OCI-LY7 (cell line): ENCODE results near the gene LAMP5. TPM values are rescaled to one million over a fixed set of nuclear protein-coding genes. Genes with fewer than 3 reads are reported as not detected.

ENCODE experiments used
- BruUV-seq: library from RNA; stranded (reverse); fragments of 400-500 nt; replicated peaks from 2 replicates; lab custom pipeline; 2021; lab: Mats Ljungman, UMichigan
- CTCF ChIA-PET: fragments of 300-600 bp; sonication (Branson Sonifier 250); formaldehyde crosslinking; loops from one replicate; lab custom pipeline; 2022; ENCODE audit warnings: antibody characterized with exemption; ENCODE audit not compliant: unreplicated experiment; lab: Charles Lee
- POLR2A ChIA-PET: fragments of 300-600 bp; sonication (Branson Sonifier 250); formaldehyde crosslinking; loops from one replicate; lab custom pipeline; 2022; ENCODE audit warnings: antibody characterized with exemption; lab: Charles Lee
- DNase-seq: peaks from one replicate; pipeline ENCODE4 v3.0.0-alpha.2; 2015; ENCODE audit warnings: low spot score
- H2AFZ ChIP-seq: fragments of 200-600 bp; sonication (generic), shearing (Covaris generic); 2 replicates; pipeline ENCODE4 v1.6.1; 2014; ENCODE audit warnings: mild to moderate bottlenecking, antibody characterized with exemption, low read length, moderate library complexity
- H3K27ac ChIP-seq: fragments of 200-600 bp; sonication (generic); 2 replicates; pipeline ENCODE4 v1.5.1; 2014; ENCODE audit warnings: mixed run types, low read depth, mild to moderate bottlenecking, moderate library complexity, low read length, inconsistent platforms; ENCODE audit not compliant: poor library complexity, severe bottlenecking
- H3K36me3 ChIP-seq: fragments of 200-600 bp; sonication (generic); 2 replicates; pipeline ENCODE4 v1.6.1; 2014; ENCODE audit warnings: mild to moderate bottlenecking, antibody characterized with exemption, low read length, moderate library complexity, mixed read lengths; ENCODE audit not compliant: insufficient read depth
- H3K4me1 ChIP-seq: fragments of 200-600 bp; sonication (generic); 2 replicates; pipeline ENCODE4 v1.5.1; 2014; ENCODE audit warnings: mild to moderate bottlenecking, low read length; ENCODE audit not compliant: insufficient read depth, poor library complexity, severe bottlenecking
- H3K4me2 ChIP-seq: fragments of 200-600 bp; sonication (generic); 2 replicates; pipeline ENCODE4 v1.6.1; 2014; ENCODE audit warnings: mild to moderate bottlenecking, low read length
- H3K4me3 ChIP-seq: fragments of 200-600 bp; sonication (generic); 2 replicates; pipeline ENCODE4 v1.5.1; 2014; ENCODE audit warnings: mild to moderate bottlenecking, low read depth, low read length; ENCODE audit not compliant: poor library complexity, severe bottlenecking
- H3K79me2 ChIP-seq: fragments of 200-600 bp; sonication (generic); 2 replicates; pipeline ENCODE4 v1.6.1; 2016; ENCODE audit warnings: low read depth, mild to moderate bottlenecking, low read length, moderate library complexity, mixed read lengths; ENCODE audit not compliant: insufficient read depth
- H3K9me2 ChIP-seq: fragments of 200-600 bp; sonication (generic); 2 replicates; pipeline ENCODE4 v1.6.1; 2016; ENCODE audit warnings: mild to moderate bottlenecking, low read length, mixed read lengths; ENCODE audit not compliant: insufficient read depth
- H3K9me3 ChIP-seq: fragments of 200-600 bp; sonication (generic); 2 replicates; pipeline ENCODE4 v1.6.1; 2014; ENCODE audit warnings: mild to moderate bottlenecking, mixed run types, low read length, mixed read lengths
- H4K20me1 ChIP-seq: fragments of 200-600 bp; sonication (generic); 2 replicates; pipeline ENCODE4 v1.6.1; 2014; ENCODE audit warnings: mild to moderate bottlenecking, antibody characterized with exemption, low read length, moderate library complexity, mixed read lengths; ENCODE audit not compliant: insufficient read depth
- EZH2phosphoT487 ChIP-seq: fragments of 200-600 bp; sonication (generic); IDR thresholded peaks from 2 replicates; pipeline ENCODE4 v1.6.1; 2018; ENCODE audit warnings: low read depth, borderline replicate concordance, mild to moderate bottlenecking, mixed run types, antibody characterized with exemption, low read length, moderate library complexity, mixed read lengths
- intact Hi-C: fragments of 100-400 bp; cut with micrococcal nuclease; formaldehyde crosslinking; loops from one replicate; pipeline ENCODE4 v1.10.0; 2022; ENCODE audit not compliant: unreplicated experiment
- total RNA-seq, 2 experiments: library from RNA; depleted of rRNA in 1 of 2; stranded (reverse); fragments of >200 nt in 1 of 2; shearing (Covaris generic) in 1 of 2; gene quantifications; 2 replicates each; pipeline ENCODE4 v1.2.3, GENCODE V29; 2014 to 2022
- TF ChIP-seq, protein P1 (sequence below): fragments of 200-600 bp; sonication (generic); conservative IDR thresholded peaks from 2 replicates; pipeline ENCODE4 v1.5.1; 2014; ENCODE audit warnings: mild to moderate bottlenecking, antibody characterized with exemption, low read length, moderate library complexity, mixed read lengths

The LAMP5 gene
- total RNA-seq, 2 experiments from 2014 or later = not detected

GRCh38 chr20:9573335-9574151, 59.2 kb downstream of the LAMP5 start:
- Histone ChIP-seq H3K9me3 (no peaks in the 10 kb centered on the region), H3K4me3 (no peak overlapping the region), H3K9me2 (no peaks in the 10 kb centered on the region), H3K36me3 (no peaks in the 10 kb centered on the region), H2AFZ (no peak overlapping the region), H3K79me2 (no peaks in the 10 kb centered on the region), H3K4me2 (no peak overlapping the region), H3K4me1 (no peaks in the 10 kb centered on the region), H3K27ac (no peak overlapping the region), H4K20me1 (no peaks in the 10 kb centered on the region)
- TF ChIP-seq, protein P1, sequence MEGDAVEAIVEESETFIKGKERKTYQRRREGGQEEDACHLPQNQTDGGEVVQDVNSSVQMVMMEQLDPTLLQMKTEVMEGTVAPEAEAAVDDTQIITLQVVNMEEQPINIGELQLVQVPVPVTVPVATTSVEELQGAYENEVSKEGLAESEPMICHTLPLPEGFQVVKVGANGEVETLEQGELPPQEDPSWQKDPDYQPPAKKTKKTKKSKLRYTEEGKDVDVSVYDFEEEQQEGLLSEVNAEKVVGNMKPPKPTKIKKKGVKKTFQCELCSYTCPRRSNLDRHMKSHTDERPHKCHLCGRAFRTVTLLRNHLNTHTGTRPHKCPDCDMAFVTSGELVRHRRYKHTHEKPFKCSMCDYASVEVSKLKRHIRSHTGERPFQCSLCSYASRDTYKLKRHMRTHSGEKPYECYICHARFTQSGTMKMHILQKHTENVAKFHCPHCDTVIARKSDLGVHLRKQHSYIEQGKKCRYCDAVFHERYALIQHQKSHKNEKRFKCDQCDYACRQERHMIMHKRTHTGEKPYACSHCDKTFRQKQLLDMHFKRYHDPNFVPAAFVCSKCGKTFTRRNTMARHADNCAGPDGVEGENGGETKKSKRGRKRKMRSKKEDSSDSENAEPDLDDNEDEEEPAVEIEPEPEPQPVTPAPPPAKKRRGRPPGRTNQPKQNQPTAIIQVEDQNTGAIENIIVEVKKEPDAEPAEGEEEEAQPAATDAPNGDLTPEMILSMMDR = no peak
- no peak for TF ChIP-seq EZH2phosphoT487
- intact Hi-C loops = no loop called here
- ChIA-PET POLR2A (interaction anchor here (1.2 kb wide), 1 partner anchor 9 kb away, joined by 4 read pairs; no protein-coding TSS in a partner anchor), CTCF (no interaction called here)
- BruUV-seq = no TSS peak
- DNase-seq = no peak

GRCh38 chr20:9574181-9574580, 59.8 kb downstream of the LAMP5 start:
- Histone ChIP-seq H4K20me1 (no peaks in the 10 kb centered on the region), H3K9me3 (no peaks in the 10 kb centered on the region), H3K36me3 (no peaks in the 10 kb centered on the region), H3K79me2 (no peaks in the 10 kb centered on the region), H3K4me3 (no peak overlapping the region), H2AFZ (no peak overlapping the region), H3K9me2 (no peaks in the 10 kb centered on the region), H3K4me2 (no peak overlapping the region), H3K27ac (no peak overlapping the region), H3K4me1 (no peaks in the 10 kb centered on the region)
- BruUV-seq = no TSS peak
- no peak for DNase-seq
- ChIA-PET POLR2A (interaction anchor here (0.6 kb wide), 1 partner anchor 16 kb away, joined by 3 read pairs; no protein-coding TSS in a partner anchor), CTCF (no interaction called here)
- intact Hi-C loops = no loop called here
- TF ChIP-seq, protein P1 = no peak
- no peak for TF ChIP-seq EZH2phosphoT487

GRCh38 chr20:9574776-9575175, 60.4 kb downstream of the LAMP5 start:
- Histone ChIP-seq H3K4me1 (no peaks in the 10 kb centered on the region), H3K9me2 (no peaks in the 10 kb centered on the region), H4K20me1 (no peaks in the 10 kb centered on the region), H3K27ac (no peak overlapping the region), H3K79me2 (no peaks in the 10 kb centered on the region), H2AFZ (no peak overlapping the region), H3K4me2 (no peak overlapping the region), H3K9me3 (no peaks in the 10 kb centered on the region), H3K36me3 (no peaks in the 10 kb centered on the region), H3K4me3 (no peak overlapping the region)
- no peak for DNase-seq
- TF ChIP-seq, protein P1 = no peak
- TF ChIP-seq EZH2phosphoT487 = no peak
- no TSS peak for BruUV-seq
- ChIA-PET POLR2A (interaction anchor here (0.6 kb wide), 1 partner anchor 16 kb away, joined by 3 read pairs; no protein-coding TSS in a partner anchor), CTCF (no interaction called here)
- intact Hi-C loops = no loop called here
